ENCODE measurements around the gene SLC2A3. TPM values are rescaled to one million over a fixed set of nuclear protein-coding genes. Genes with fewer than 3 reads are reported as not detected.
"Not testable (repeated sequence)": the region's sequence is repeated elsewhere in the genome, so short reads cannot be mapped to it uniquely, and the experiment has no call there.

SLC2A3 gene
- total and polyA plus RNA-seq, 8 donors = 30.9 to 149 (median 36.0) TPM

DNA sequence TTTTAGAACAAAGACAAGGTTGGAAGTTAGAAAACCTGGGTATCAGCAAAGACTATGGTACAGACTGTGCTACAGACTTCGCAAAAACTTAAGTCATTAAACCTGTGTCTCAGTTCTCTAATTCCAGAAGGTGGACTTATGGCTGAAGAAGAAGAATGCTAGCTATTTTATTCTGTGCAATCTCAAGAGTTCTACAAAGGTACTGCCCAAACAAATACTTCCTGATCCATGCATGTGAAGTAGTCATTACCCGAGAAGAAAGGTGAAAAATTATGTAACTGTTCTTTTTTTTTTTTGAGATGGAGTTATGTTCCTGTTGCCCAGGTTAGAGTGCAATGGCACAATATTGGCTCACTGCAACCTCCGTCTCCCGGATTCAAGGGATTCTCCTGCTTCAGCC, 45.5 kb upstream of the SLC2A3 start:
- Histone ChIP-seq H3K27me3 (no peaks in the 10 kb centered on the region), H3K36me3 (no peaks in the 10 kb centered on the region), H3K27ac (peak overlapping the region; percentile 18 to 39), H3K9me3 (no peaks in the 10 kb centered on the region), H3K4me1 (peaks cover 0 to 6% of the 10 kb centered on the region in 2 donors), H3K4me3 (no peak overlapping the region)
- ATAC-seq (peak; percentile 86), DNase-seq (no peak)
- intact Hi-C loops (cut with DNase I) = no loop called here
- TF ChIP-seq, protein P1, sequence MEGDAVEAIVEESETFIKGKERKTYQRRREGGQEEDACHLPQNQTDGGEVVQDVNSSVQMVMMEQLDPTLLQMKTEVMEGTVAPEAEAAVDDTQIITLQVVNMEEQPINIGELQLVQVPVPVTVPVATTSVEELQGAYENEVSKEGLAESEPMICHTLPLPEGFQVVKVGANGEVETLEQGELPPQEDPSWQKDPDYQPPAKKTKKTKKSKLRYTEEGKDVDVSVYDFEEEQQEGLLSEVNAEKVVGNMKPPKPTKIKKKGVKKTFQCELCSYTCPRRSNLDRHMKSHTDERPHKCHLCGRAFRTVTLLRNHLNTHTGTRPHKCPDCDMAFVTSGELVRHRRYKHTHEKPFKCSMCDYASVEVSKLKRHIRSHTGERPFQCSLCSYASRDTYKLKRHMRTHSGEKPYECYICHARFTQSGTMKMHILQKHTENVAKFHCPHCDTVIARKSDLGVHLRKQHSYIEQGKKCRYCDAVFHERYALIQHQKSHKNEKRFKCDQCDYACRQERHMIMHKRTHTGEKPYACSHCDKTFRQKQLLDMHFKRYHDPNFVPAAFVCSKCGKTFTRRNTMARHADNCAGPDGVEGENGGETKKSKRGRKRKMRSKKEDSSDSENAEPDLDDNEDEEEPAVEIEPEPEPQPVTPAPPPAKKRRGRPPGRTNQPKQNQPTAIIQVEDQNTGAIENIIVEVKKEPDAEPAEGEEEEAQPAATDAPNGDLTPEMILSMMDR (IDR thresholded peaks at IDR 0.05) = no peak

GRCh38 chr12:7977351-7978124, 41.6 kb upstream of the SLC2A3 start:
- H3K4me1 ChIP-seq; H3K9me3 ChIP-seq; ATAC-seq; H3K27me3 ChIP-seq; H3K4me3 ChIP-seq; DNase-seq; intact Hi-C loops (cut with DNase I); H3K36me3 ChIP-seq: not testable (repeated sequence)
- H3K27ac ChIP-seq = peak overlapping the region in 1 of 2 donors; percentile 74

DNA sequence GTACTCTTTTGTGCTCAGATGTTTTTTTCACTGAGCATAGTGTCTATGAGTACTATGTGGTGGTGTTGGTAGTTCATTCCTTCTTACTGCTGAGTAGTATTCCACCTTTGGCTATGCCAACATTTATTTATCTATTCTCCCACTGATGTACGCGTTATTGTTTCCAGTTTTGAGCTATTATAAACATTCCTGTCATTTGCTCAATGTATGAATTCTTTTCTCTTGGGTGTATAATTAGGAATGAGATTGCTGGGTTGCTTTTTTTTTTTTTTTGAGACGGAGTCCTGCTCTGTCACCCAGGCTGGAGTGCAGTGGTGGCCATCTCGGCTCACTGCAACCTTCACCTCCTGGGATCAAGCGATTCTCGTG, 37.5 kb upstream of the SLC2A3 start:
- no peaks in the 10 kb centered on the region for H3K9me3 ChIP-seq
- H3K27ac ChIP-seq = peak overlapping the region in 1 of 2 donors; percentile 80
- peaks cover 5 to 31% of the 10 kb centered on the region in 2 donors for H3K4me1 ChIP-seq
- intact Hi-C loops (cut with DNase I) = no loop called here
- TF ChIP-seq, protein P1 (IDR thresholded peaks at IDR 0.05) = no peak
- no peak overlapping the region for H3K4me3 ChIP-seq
- no peaks in the 10 kb centered on the region for H3K27me3 ChIP-seq
- no peaks in the 10 kb centered on the region for H3K36me3 ChIP-seq
- ATAC-seq (no peak), DNase-seq (no peak)

DNA sequence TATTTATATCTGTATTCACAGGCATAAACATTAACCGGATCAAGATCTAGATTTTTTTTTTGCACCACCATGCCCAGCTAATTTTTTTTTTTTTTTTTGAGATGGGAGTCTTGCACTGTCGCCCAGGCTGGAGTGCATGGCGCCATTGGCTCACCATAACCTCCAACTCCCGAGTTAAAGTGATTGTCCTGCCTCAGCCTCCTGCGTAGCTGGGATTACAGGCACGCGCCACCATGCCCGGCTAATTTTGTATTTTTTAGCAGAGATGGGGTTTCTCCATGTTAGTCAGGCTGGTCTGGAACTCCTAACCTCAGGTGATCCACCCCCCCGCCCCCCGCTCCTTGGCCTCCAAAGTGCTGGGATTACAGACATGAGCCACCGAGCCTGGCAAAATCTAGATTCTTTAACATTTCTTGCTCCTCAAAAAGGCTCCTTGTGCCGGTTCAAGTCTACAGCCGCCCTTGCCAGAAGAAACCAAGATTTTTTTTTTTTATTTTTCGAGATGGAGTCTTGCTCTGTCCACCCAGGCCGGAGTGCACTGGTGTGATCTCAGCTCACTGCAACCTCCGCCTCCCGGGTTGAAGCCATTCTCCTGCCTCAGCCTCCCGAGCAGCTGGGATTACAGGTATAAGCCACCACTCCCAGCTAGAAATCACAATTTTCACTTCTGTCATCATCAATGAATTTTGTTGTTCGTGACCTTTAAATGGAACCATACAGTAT, 36.9 kb upstream of the SLC2A3 start:
- no peak for ATAC-seq

GRCh38 chr12:7972269-7972668, 36.3 kb upstream of the SLC2A3 start:
- DNase-seq; intact Hi-C loops (cut with DNase I); H3K36me3 ChIP-seq; ATAC-seq; H3K27me3 ChIP-seq; H3K4me3 ChIP-seq; H3K9me3 ChIP-seq: not testable (repeated sequence)
- Histone ChIP-seq H3K4me1 (peaks cover 5 to 34% of the 10 kb centered on the region in 2 donors), H3K27ac (peak overlapping the region in 1 of 2 donors; percentile 80)

More for the DNA sequence above, 36.9 kb upstream of the SLC2A3 start:
- Histone ChIP-seq H3K27ac (peak overlapping the region in 1 of 2 donors; percentile 80), H3K27me3 (no peaks in the 10 kb centered on the region), H3K9me3 (no peaks in the 10 kb centered on the region), H3K4me1 (peaks cover 5 to 31% of the 10 kb centered on the region in 2 donors), H3K36me3 (no peaks in the 10 kb centered on the region), H3K4me3 (no peak overlapping the region)
- intact Hi-C loops (cut with DNase I) = no loop called here
- TF ChIP-seq, protein P1 (IDR thresholded peaks at IDR 0.05) = no peak
- DNase-seq = no peak

DNA sequence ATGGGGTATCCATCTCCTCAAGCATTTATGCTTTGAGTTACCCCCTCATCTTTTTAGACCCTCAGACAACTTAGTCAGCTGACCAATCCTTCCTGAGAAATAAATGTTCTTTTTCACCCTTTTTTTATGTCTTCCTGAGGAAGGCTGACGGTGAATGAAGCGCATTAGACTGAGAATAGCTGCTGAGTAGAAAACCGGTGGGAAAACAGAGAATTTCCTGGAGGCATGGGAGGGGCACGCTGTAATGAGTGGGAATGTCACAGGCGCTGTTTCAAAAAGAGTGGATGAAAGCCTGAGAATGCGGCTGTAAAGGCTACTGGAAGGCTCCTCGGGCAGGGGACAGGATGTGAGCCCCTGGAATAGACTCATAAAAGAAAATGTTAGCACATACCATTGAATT, 35.8 kb upstream of the SLC2A3 start:
- peak overlapping the region in 1 of 2 donors; percentile 55 for H3K4me3 ChIP-seq
- H3K9me3 ChIP-seq; ATAC-seq; DNase-seq; H3K27me3 ChIP-seq; H3K36me3 ChIP-seq; intact Hi-C loops (cut with DNase I): not testable (repeated sequence)
- peaks cover 5 to 40% of the 10 kb centered on the region in 2 donors for H3K4me1 ChIP-seq
- peak overlapping the region; percentile 89 to 95 for H3K27ac ChIP-seq

Data from left lung (tissue), 10 donors.